PC-9 (cell line): ENCODE results near the gene SPACA1.

Experiments used
- EZH2 ChIP-seq: fragments of 200-600 bp; sonication (generic); IDR thresholded peaks from 2 replicates; pipeline ENCODE4 v1.8.0; 2017; ENCODE audit warnings: antibody characterized with exemption, low read depth
- TF ChIP-seq, protein P1 (sequence below): fragments of 200-600 bp; sonication (generic); conservative IDR thresholded peaks from 2 replicates; pipeline ENCODE4 v1.6.1; 2017; ENCODE audit warnings: mixed run types, antibody characterized with exemption, mild to moderate bottlenecking, moderate library complexity

GRCh38 chr6:88024696-88025095, 22.9 kb upstream of the SPACA1 start:
- TF ChIP-seq, protein P1, sequence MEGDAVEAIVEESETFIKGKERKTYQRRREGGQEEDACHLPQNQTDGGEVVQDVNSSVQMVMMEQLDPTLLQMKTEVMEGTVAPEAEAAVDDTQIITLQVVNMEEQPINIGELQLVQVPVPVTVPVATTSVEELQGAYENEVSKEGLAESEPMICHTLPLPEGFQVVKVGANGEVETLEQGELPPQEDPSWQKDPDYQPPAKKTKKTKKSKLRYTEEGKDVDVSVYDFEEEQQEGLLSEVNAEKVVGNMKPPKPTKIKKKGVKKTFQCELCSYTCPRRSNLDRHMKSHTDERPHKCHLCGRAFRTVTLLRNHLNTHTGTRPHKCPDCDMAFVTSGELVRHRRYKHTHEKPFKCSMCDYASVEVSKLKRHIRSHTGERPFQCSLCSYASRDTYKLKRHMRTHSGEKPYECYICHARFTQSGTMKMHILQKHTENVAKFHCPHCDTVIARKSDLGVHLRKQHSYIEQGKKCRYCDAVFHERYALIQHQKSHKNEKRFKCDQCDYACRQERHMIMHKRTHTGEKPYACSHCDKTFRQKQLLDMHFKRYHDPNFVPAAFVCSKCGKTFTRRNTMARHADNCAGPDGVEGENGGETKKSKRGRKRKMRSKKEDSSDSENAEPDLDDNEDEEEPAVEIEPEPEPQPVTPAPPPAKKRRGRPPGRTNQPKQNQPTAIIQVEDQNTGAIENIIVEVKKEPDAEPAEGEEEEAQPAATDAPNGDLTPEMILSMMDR: no peak
- TF ChIP-seq EZH2: no peak
